Left lung (tissue), 10 donors: ENCODE measurements around the gene WASL. TPM values are rescaled to one million over a fixed set of nuclear protein-coding genes. Genes with fewer than 3 reads are reported as not detected.

ENCODE experiments used
- ATAC-seq: fragments of 200-7000 bp; cut with Tn5 transposase; one replicate; pipeline ENCODE4 v1.9.1; 2020; ENCODE audit warnings: moderate library complexity
- DNase-seq, 4 donors: peaks; one replicate each; pipeline ENCODE4 v3.0.0-alpha.2; 2013 to 2020
- H3K27ac ChIP-seq, 2 donors: fragments of 200-600 bp; sonication (generic) in 1 of 2; one replicate each; pipeline versions ENCODE4 v1.5.0 to v1.8.0; 2020 to 2021
- H3K27me3 ChIP-seq, 2 donors: fragments of 200-600 bp; sonication (generic) in 1 of 2; one replicate each; pipeline versions ENCODE4 v1.5.0 to v1.8.0; 2020 to 2021
- H3K36me3 ChIP-seq, 2 donors: fragments of 200-600 bp; sonication (generic) in 1 of 2; one replicate each; pipeline versions ENCODE4 v1.5.0 to v1.8.0; 2020 to 2021
- H3K4me1 ChIP-seq, 2 donors: fragments of 200-600 bp; one replicate each; pipeline ENCODE4 v1.8.0; 2021
- H3K4me3 ChIP-seq, 2 donors: fragments of 200-600 bp; sonication (generic) in 1 of 2; one replicate each; pipeline versions ENCODE4 v1.5.0 to v1.8.0; 2020 to 2021; ENCODE audit warnings: mild to moderate bottlenecking in 1 of 2
- H3K9me3 ChIP-seq, 2 donors: fragments of 200-600 bp; sonication (generic) in 1 of 2; one replicate each; pipeline versions ENCODE4 v1.5.0 to v1.8.0; 2020 to 2021
- intact Hi-C, 2 donors: fragments of 100-400 bp; cut with DNase I; formaldehyde crosslinking; loops; one replicate each; pipeline versions ENCODE4 v1.11.2 to v1.14.2; 2022
- polyA plus RNA-seq, 6 donors: library from polyadenylated mRNA; unstranded; fragments of 120-200 nt; gene quantifications; one replicate each; pipeline ENCODE4 v1.2.1, GENCODE V29; 2013; ENCODE audit not compliant: insufficient read length in 6 of 6
- total RNA-seq, 2 donors: library from RNA; stranded (reverse); fragmentation: NEBNext Ultra II Directional; extraction: Animal tissue kit (Norgen Biotek cat#: 25700); gene quantifications; one replicate each; pipeline ENCODE4 v1.2.1, GENCODE V29; 2021
- TF ChIP-seq, protein P1 (sequence below), 2 donors: fragments of 200-600 bp; sonication (generic) in 1 of 2; IDR thresholded peaks; one replicate each; pipeline versions ENCODE4 v1.5.0 to v1.8.0; 2021; ENCODE audit warnings: antibody characterized with exemption in 2 of 2
- donor health status: DM: no; HTN: yes; CAD: no.
- donor health status: DM: no; HTN: no; CAD: no.

WASL gene
- total and polyA plus RNA-seq, 8 donors = 30.4 to 54.5 (median 53.4) TPM

DNA sequence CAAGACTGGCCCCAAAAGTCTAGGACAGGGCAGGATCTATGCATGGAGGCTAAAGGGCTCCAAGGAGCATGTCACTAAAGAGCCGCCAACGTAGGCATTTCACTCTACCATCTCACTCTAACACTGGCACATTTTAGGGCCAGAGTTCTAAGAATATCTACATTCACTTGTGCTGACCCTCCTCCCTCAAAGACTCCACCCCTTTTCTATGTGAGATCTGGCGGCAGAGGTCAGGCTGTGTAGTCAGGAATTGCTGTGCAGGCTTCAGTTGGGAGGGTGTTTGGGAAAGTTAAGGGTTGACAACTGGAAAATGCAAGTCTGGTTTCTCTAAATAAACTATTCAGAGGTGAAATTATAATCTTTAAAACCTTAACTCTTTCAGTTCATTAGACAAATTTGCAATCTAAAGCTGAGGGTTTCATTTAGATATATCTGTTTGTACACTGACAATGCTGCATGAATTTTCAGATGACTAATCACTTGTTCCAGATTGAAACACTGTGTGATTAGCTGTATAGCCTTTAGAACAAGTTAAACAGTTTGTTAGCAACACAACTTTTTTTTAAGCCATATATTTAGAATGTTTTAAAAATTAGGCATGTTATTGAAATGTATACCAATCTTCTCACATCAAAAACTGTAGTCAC lies 74.9 kb downstream of the WASL start:
- no peaks in the 10 kb centered on the region for H3K9me3 ChIP-seq
- intact Hi-C loops = no loop called here
- H3K36me3 ChIP-seq = no peaks in the 10 kb centered on the region
- TF ChIP-seq, protein P1, sequence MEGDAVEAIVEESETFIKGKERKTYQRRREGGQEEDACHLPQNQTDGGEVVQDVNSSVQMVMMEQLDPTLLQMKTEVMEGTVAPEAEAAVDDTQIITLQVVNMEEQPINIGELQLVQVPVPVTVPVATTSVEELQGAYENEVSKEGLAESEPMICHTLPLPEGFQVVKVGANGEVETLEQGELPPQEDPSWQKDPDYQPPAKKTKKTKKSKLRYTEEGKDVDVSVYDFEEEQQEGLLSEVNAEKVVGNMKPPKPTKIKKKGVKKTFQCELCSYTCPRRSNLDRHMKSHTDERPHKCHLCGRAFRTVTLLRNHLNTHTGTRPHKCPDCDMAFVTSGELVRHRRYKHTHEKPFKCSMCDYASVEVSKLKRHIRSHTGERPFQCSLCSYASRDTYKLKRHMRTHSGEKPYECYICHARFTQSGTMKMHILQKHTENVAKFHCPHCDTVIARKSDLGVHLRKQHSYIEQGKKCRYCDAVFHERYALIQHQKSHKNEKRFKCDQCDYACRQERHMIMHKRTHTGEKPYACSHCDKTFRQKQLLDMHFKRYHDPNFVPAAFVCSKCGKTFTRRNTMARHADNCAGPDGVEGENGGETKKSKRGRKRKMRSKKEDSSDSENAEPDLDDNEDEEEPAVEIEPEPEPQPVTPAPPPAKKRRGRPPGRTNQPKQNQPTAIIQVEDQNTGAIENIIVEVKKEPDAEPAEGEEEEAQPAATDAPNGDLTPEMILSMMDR (IDR thresholded peaks at IDR 0.05) = no peak
- no peak overlapping the region for H3K4me3 ChIP-seq
- peaks cover 0 to 6% of the 10 kb centered on the region in 2 donors for H3K4me1 ChIP-seq
- ATAC-seq (no peak), DNase-seq (no peak)
- no peak overlapping the region for H3K27ac ChIP-seq
- H3K27me3 ChIP-seq = no peaks in the 10 kb centered on the region

DNA sequence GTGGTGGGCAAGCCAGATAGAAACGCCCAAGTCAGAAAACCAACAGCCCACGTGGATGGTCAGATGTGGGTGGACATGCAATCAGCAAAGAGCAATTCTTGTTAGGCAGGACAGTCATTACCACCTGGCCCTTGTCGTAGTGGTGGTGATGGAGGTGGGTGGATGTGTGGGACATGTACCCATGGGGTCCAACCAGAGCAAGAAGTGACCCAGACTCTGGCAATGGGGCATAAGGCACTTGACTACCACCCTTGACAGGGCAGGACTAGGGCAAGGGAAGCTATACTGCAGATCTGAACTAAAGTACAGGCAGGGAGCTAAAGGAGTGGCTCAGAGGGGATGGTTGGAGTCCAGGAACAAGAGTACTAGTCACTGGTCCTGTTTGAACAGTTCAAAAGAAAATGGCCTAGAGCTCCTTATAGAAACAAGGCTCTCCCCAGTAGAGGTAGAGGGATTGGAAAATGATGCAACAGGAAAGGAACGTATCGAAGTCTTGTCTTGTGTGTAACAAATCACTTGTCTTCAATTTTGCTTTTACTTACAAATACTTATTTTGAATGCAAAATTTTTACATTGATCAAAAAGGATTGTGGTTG lies 75.6 kb downstream of the WASL start:
- Histone ChIP-seq H3K36me3 (no peaks in the 10 kb centered on the region), H3K4me3 (no peak overlapping the region), H3K27ac (no peak overlapping the region), H3K4me1 (peaks cover 0 to 6% of the 10 kb centered on the region in 2 donors), H3K27me3 (no peaks in the 10 kb centered on the region), H3K9me3 (no peaks in the 10 kb centered on the region)
- TF ChIP-seq, protein P1 (IDR thresholded peaks at IDR 0.05) = no peak
- ATAC-seq (no peak), DNase-seq (no peak)
- intact Hi-C loops = no loop called here

GRCh38 chr7:123669485-123669884 lies 79.3 kb downstream of the WASL start:
- Histone ChIP-seq H3K27me3 (no peaks in the 10 kb centered on the region), H3K27ac (no peak overlapping the region), H3K4me1 (no peaks in the 10 kb centered on the region), H3K36me3 (no peaks in the 10 kb centered on the region), H3K4me3 (no peak overlapping the region), H3K9me3 (no peaks in the 10 kb centered on the region)
- TF ChIP-seq, protein P1 (IDR thresholded peaks at IDR 0.05) = no peak
- no peak for ATAC-seq
- no peak for DNase-seq
- intact Hi-C loops = no loop called here

DNA sequence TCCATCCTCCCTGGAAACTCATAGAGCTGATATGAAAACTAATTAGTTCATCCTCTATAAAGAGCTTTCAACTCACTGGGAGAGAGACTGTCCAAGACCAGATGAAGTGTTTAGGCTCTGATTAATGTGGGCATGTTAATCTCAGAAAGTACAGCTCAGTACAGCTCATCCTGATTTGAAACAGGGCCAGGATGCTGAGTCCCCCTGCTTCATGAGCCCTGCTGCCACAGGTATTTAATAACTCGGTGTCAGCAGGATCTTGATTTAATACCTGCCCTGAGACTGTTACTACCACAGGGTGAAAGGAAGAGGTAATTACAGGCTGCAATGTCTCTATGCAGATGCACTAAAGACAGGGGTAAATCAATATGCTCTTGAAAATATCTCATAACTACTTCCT lies 82.3 kb downstream of the WASL start:
- no peak overlapping the region for H3K27ac ChIP-seq
- TF ChIP-seq, protein P1 (IDR thresholded peaks at IDR 0.05) = no peak
- ATAC-seq = no peak

DNA sequence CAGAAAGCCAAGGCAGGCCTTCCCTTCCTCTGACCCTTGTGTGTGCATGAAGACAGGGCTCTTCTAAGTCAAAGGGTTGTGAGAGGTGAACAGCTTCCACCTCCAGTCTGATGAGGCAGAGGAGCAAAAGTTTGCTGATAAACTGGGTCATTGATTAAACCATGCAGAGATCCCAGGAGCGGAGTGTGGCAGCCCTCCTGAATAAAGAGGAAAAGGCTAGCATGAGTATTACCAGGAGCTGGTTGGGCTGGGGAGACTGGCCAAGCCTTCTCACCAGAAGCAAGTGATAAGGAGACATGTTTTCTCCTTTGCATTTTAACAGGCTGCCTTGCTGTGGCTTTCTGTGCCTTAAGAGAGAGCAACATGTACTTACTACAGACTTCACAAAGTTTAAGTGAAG lies 82.9 kb downstream of the WASL start:
- DNase-seq = no peak
- Histone ChIP-seq H3K4me3 (no peak overlapping the region), H3K27me3 (peaks cover 0 to 5% of the 10 kb centered on the region in 2 donors), H3K9me3 (no peaks in the 10 kb centered on the region), H3K27ac (no peak overlapping the region), H3K36me3 (no peaks in the 10 kb centered on the region), H3K4me1 (no peaks in the 10 kb centered on the region)
- intact Hi-C loops = no loop called here
- ATAC-seq = no peak
- TF ChIP-seq, protein P1 (IDR thresholded peaks at IDR 0.05) = no peak

More for the DNA sequence above, 82.3 kb downstream of the WASL start:
- Histone ChIP-seq H3K4me1 (no peaks in the 10 kb centered on the region), H3K4me3 (no peak overlapping the region), H3K27me3 (peaks cover 0 to 5% of the 10 kb centered on the region in 2 donors), H3K36me3 (no peaks in the 10 kb centered on the region), H3K9me3 (no peaks in the 10 kb centered on the region)
- no peak for DNase-seq
- intact Hi-C loops = no loop called here
